HepG2 (cell line): Measurements from ENCODE around the gene MTURN. TPM values are rescaled to one million over a fixed set of nuclear protein-coding genes. Genes with fewer than 3 reads are reported as not detected.

Source experiments
- ATAC-seq: fragments of 200-7000 bp; cut with Tn5 transposase; 3 replicates; pipeline ENCODE4 v1.9.1; 2020; ENCODE audit warnings: mild to moderate bottlenecking, moderate library complexity
- BruUV-seq: library from RNA; stranded (reverse); fragments of 400-500 nt; replicated peaks from 2 replicates; lab custom pipeline; 2021; lab: Mats Ljungman, UMichigan
- CTCF ChIA-PET: fragments of 300-600 bp; formaldehyde crosslinking; extraction: SDS; loops from one replicate; lab custom pipeline; 2021; ENCODE audit warnings: low total read pairs, inconsistent platforms, low intra/inter-chr PET ratio; lab: Yijun Ruan, JAX
- POLR2A ChIA-PET: fragments of 350-600 bp; sonication (Branson Sonifier 250); formaldehyde crosslinking; loops from one replicate; lab custom pipeline; 2020; ENCODE audit warnings: antibody characterized with exemption, inconsistent platforms; lab: Yijun Ruan, JAX
- DNase-seq: peaks from one replicate; pipeline ENCODE4 v3.0.0-alpha.2; 2015; ENCODE audit warnings: low spot score
- FAIRE-seq: peaks from 3 replicates; lab custom pipeline; 2011; peaks lifted over from hg19 to GRCh38; lab: Jason Lieb, UNC
- H2AFZ ChIP-seq: one replicate; pipeline ENCODE4 v1.6.1; 2011; ENCODE audit warnings: low read length, inconsistent platforms
- H3K27ac ChIP-seq: fragments of 300-600 bp; 3 replicates; pipeline ENCODE4 v1.8.0; 2011; ENCODE audit warnings: mixed run types, mild to moderate bottlenecking, mixed read lengths, low read length, inconsistent platforms; ENCODE audit not compliant: insufficient read depth; ENCODE audit errors: extremely low read length
- H3K27me3 ChIP-seq, 2 experiments: fragments of 200-600 bp in 1 of 2; 2 replicates in 1 of 2; 3 replicates in 1 of 2; pipeline versions ENCODE4 v1.6.0 to v1.8.0; 2011; ENCODE audit warnings: low read length in 2 of 2, mild to moderate bottlenecking in 2 of 2, moderate library complexity in 2 of 2, inconsistent platforms in 1 of 2; ENCODE audit not compliant: insufficient read depth in 2 of 2, control insufficient read depth in 1 of 2
- H3K36me3 ChIP-seq, 2 experiments: fragments of 200-600 bp in 1 of 2; replicated peaks in 1 of 2; 2 replicates in 1 of 2; 3 replicates in 1 of 2; pipeline versions ENCODE4 v1.5.1 to v1.8.0; 2011; ENCODE audit warnings: low read length in 2 of 2, inconsistent platforms in 1 of 2; ENCODE audit not compliant: insufficient read depth in 2 of 2, control insufficient read depth in 1 of 2
- H3K4me1 ChIP-seq: 2 replicates; pipeline ENCODE4 v1.5.1; 2012; ENCODE audit warnings: low read length, inconsistent platforms; ENCODE audit not compliant: insufficient read depth
- H3K4me2 ChIP-seq: 2 replicates; pipeline ENCODE4 v1.6.0; 2011; ENCODE audit warnings: low read depth, low read length, inconsistent platforms
- H3K4me3 ChIP-seq, 3 experiments: fragments of 200-600 bp in 1 of 3; sonication (generic), shearing (Covaris generic) in 1 of 3; replicated peaks in 1 of 3; 2 replicates each; pipeline ENCODE4 v1.5.1; 2011 to 2016; ENCODE audit warnings: low read length in 3 of 3, inconsistent platforms in 2 of 3, low read depth in 2 of 3, mild to moderate bottlenecking in 2 of 3, control low read depth in 1 of 3, mixed read lengths in 1 of 3; ENCODE audit not compliant: insufficient read depth in 1 of 3
- H3K79me2 ChIP-seq: one replicate; pipeline ENCODE4 v1.6.1; 2011; ENCODE audit warnings: low read length, inconsistent platforms; ENCODE audit not compliant: insufficient read depth
- H3K9ac ChIP-seq: 2 replicates; pipeline ENCODE4 v1.6.0; 2011; ENCODE audit warnings: mild to moderate bottlenecking, low read depth, low read length, inconsistent platforms; ENCODE audit not compliant: insufficient read depth
- H3K9me3 ChIP-seq: 2 replicates; pipeline ENCODE4 v1.5.1; 2012; ENCODE audit warnings: mild to moderate bottlenecking, low read length
- H4K20me1 ChIP-seq: 2 replicates; pipeline ENCODE4 v1.6.0; 2011; ENCODE audit warnings: inconsistent platforms, mild to moderate bottlenecking, low read length, moderate library complexity; ENCODE audit not compliant: insufficient read depth
- ARNT2 ChIP-seq: sonication (generic); formaldehyde crosslinking; IDR thresholded peaks from 2 replicates; pipeline ENCODE4 v1.8.0; 2022; ENCODE audit warnings: mild to moderate bottlenecking, low read depth, missing genetic modification reagents, moderate library complexity
- HNF1A ChIP-seq, 2 experiments: sonication (generic) in 1 of 2; formaldehyde crosslinking in 1 of 2; IDR thresholded peaks; 2 replicates each; pipeline versions ENCODE4 v1.4.0 to v1.6.1; 2016 to 2020; ENCODE audit warnings: borderline replicate concordance in 1 of 2, low read depth in 1 of 2, mild to moderate bottlenecking in 1 of 2, missing genetic modification reagents in 1 of 2
- NR1H2 ChIP-seq: sonication (generic); formaldehyde crosslinking; IDR thresholded peaks from 2 replicates; pipeline ENCODE4 v1.8.1; 2022; ENCODE audit warnings: low read depth, missing genetic modification reagents, borderline replicate concordance
- NRL ChIP-seq: sonication (generic); formaldehyde crosslinking; IDR thresholded peaks from 2 replicates; pipeline ENCODE4 v1.5.0; 2020; ENCODE audit warnings: missing genetic modification reagents, mild to moderate bottlenecking, moderate library complexity, borderline replicate concordance
- SAP130 ChIP-seq: IDR thresholded peaks from 2 replicates; pipeline ENCODE4 v1.6.1; 2016; ENCODE audit warnings: low read depth
- ZNF446 ChIP-seq: sonication (generic); formaldehyde crosslinking; IDR thresholded peaks from 2 replicates; pipeline ENCODE4 v1.5.0; 2020; ENCODE audit warnings: mild to moderate bottlenecking, missing genetic modification reagents
- ZNF468 ChIP-seq: sonication (generic); formaldehyde crosslinking; IDR thresholded peaks from 2 replicates; pipeline ENCODE4 v1.8.0; 2022; ENCODE audit warnings: mild to moderate bottlenecking, moderate library complexity, missing genetic modification reagents
- ZNF75D ChIP-seq: sonication (generic); formaldehyde crosslinking; IDR thresholded peaks from 2 replicates; pipeline ENCODE4 v1.8.1; 2023; ENCODE audit warnings: missing genetic modification reagents, mild to moderate bottlenecking, borderline replicate concordance
- ZNF790 ChIP-seq: sonication (generic); formaldehyde crosslinking; IDR thresholded peaks from 2 replicates; pipeline ENCODE4 v1.8.0; 2022; ENCODE audit warnings: missing genetic modification reagents, mild to moderate bottlenecking, borderline replicate concordance
- ZNF792 ChIP-seq: IDR thresholded peaks from 2 replicates; pipeline ENCODE4 v1.6.1; 2016
- ZSCAN5A ChIP-seq: sonication (generic); formaldehyde crosslinking; IDR thresholded peaks from 2 replicates; pipeline ENCODE4 v1.8.0; 2022; ENCODE audit warnings: mild to moderate bottlenecking, missing genetic modification reagents, borderline replicate concordance
- WGBS: methylation state at CpG from one replicate; pipeline ENCODE4 v1.1.6; 2017; ENCODE audit warnings: low lambda C conversion rate; 5-methylcytosine and 5-hydroxymethylcytosine counted together
- in situ Hi-C: cut with HindIII; loops from 2 replicates; pipeline ENCODE4 v1.10.0; 2017; ENCODE audit warnings: low pct_unique_long_range_greater_than_20kb; ENCODE audit not compliant: extremely low pct_ligation_motif_present
- intact Hi-C: fragments of 100-400 bp; cut with micrococcal nuclease; formaldehyde crosslinking; loops from one replicate; pipeline ENCODE4 v1.10.0; 2022; ENCODE audit not compliant: unreplicated experiment
- polyA plus RNA-seq, 8 experiments: library from polyadenylated mRNA; depleted of rRNA in 3 of 8; stranded (reverse) in 7 of 8; unstranded in 1 of 8; fragments of >200 nt; fragmentation: Illumina TruSeq in 4 of 8; extraction: Trizol in 4 of 8; gene quantifications; 2 replicates each; pipeline versions ENCODE4 v1.2.1 to v1.2.3, GENCODE V29; 2011 to 2016; ENCODE audit warnings: low read depth in 4 of 8, missing spikeins in 1 of 8, mixed read lengths in 1 of 8; ENCODE audit not compliant: insufficient read depth in 1 of 8
- total RNA-seq, 5 experiments: library from RNA; depleted of rRNA; stranded (reverse); fragments of >200 nt; fragmentation: Illumina TruSeq; extraction: Trizol; gene quantifications; 2 replicates each; pipeline ENCODE4 v1.2.3, GENCODE V29; 2016; ENCODE audit warnings: low read depth in 1 of 5
- TF ChIP-seq, protein P1 (sequence below): sonication (generic); formaldehyde crosslinking; IDR thresholded peaks from 2 replicates; pipeline ENCODE4 v1.4.0; 2020; ENCODE audit warnings: missing genetic modification reagents, borderline replicate concordance

MTURN gene
- total and polyA plus RNA-seq, 2 of the 13 experiments (the other 11 are each of a cell fraction or from before 2014, with no cell fraction given) = 5.7 to 7.2 TPM

DNA sequence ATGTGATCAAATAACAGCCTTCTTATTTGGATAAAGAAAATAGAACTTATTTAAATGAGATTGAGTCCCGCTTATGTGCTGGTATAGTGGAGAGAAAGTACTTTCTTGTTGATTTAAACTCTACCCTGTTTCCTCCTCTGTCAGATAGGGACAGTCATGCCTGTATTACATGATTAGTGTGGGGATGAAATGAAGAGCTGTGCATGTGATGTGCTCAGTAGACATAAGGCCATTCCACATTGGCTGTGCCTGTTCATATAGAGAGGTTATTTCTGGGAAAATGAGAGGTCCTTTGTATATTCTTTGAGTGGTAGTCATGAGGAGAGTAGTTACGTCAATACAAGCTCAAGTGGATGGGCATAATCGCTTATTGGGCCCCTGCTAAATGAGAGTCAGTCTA, 5.7 kb downstream of the MTURN start:
- POLR2A ChIA-PET = no interaction called here
- H3K4me3 ChIP-seq = no peak overlapping the region
- H3K27ac ChIP-seq = no peak overlapping the region
- ATAC-seq (no peak), DNase-seq (no peak), FAIRE-seq (no peak)
- H3K9ac ChIP-seq = no peak overlapping the region
- no peaks in the 10 kb centered on the region for H3K79me2 ChIP-seq
- no peaks in the 10 kb centered on the region for H4K20me1 ChIP-seq
- peaks cover 20% of the 10 kb centered on the region for H3K4me1 ChIP-seq
- no peaks in the 10 kb centered on the region for H3K36me3 ChIP-seq
- BruUV-seq = no TSS peak
- H3K4me2 ChIP-seq = no peak overlapping the region
- H3K27me3 ChIP-seq = no peaks in the 10 kb centered on the region; a peak in 1 of 5 replicates
- TF ChIP-seq SAP130 = no peak
- no peak for TF ChIP-seq ZNF468 (CRISPR knock-in tag)
- no peak for TF ChIP-seq NR1H2
- no peak for TF ChIP-seq ZNF790
- no peak for TF ChIP-seq ZNF446
- no peak for TF ChIP-seq ZSCAN5A (CRISPR knock-in tag)
- TF ChIP-seq HNF1A (IDR thresholded peaks at IDR 0.05; ENCODE audit: low read depth) = no peak
- no peak for TF ChIP-seq HNF1A (CRISPR knock-in tag; IDR thresholded peaks at IDR 0.05; ENCODE audit: borderline replicate concordance)
- TF ChIP-seq, protein P1, sequence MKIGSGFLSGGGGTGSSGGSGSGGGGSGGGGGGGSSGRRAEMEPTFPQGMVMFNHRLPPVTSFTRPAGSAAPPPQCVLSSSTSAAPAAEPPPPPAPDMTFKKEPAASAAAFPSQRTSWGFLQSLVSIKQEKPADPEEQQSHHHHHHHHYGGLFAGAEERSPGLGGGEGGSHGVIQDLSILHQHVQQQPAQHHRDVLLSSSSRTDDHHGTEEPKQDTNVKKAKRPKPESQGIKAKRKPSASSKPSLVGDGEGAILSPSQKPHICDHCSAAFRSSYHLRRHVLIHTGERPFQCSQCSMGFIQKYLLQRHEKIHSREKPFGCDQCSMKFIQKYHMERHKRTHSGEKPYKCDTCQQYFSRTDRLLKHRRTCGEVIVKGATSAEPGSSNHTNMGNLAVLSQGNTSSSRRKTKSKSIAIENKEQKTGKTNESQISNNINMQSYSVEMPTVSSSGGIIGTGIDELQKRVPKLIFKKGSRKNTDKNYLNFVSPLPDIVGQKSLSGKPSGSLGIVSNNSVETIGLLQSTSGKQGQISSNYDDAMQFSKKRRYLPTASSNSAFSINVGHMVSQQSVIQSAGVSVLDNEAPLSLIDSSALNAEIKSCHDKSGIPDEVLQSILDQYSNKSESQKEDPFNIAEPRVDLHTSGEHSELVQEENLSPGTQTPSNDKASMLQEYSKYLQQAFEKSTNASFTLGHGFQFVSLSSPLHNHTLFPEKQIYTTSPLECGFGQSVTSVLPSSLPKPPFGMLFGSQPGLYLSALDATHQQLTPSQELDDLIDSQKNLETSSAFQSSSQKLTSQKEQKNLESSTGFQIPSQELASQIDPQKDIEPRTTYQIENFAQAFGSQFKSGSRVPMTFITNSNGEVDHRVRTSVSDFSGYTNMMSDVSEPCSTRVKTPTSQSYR = no peak
- no peak for TF ChIP-seq ARNT2 (CRISPR knock-in tag)
- TF ChIP-seq NRL (CRISPR knock-in tag) = no peak
- no peak for TF ChIP-seq ZNF792 (CRISPR knock-in tag)
- TF ChIP-seq ZNF75D = no peak
- CTCF ChIA-PET = no interaction called here
- over 99% methylated on average over 3 of the region's 3 CpGs for WGBS
- no peaks in the 10 kb centered on the region for H3K9me3 ChIP-seq
- in situ Hi-C loops = no loop called here
- H2AFZ ChIP-seq = no peak overlapping the region
- intact Hi-C loops = no loop called here
